Activated gamma-delta T cell (primary cell): ENCODE results near the gene PLOD3.
A peak's percentile ranks its signal among the peaks of the same experiment; 100 is the strongest.

Experiments
- DNase-seq: peaks from one replicate; lab custom pipeline; 2025; lab: John Stamatoyannopoulos, UW

PLOD3 gene

DNA sequence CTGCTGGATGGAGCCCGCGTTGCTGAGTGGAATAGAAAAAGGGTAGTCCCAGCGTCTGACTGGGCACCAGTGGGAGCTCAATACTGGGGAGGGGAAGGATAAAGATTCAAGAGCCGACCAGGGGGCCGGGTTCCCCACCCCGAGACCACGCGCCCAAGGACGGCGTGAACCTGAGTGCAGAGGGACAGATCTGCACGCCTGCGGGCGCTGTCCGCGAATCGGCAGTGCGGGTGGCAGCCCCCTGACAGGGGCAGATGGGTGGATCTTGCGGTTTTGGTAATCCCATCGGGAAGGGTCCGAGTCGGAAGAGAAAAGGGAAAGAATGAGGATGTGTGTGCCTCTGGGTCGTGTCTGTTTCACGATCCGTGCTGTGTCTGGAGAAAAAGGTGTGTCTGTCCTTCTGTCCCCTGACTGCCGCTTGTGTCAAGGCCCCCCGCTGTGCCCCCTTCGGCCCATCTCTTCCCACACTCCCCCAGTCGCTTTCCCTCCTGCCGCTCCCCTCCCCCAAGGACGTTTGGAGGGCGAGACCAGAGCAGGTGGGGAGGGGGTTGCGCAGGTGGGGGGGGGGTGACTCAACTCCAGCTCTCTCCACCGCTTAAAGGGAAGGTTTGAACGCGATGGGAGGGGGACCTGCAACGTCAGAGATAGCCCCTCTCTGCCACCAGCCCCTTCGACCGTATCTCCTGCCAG is 51.3 kb downstream of the PLOD3 start:
- no peak for DNase-seq

DNA sequence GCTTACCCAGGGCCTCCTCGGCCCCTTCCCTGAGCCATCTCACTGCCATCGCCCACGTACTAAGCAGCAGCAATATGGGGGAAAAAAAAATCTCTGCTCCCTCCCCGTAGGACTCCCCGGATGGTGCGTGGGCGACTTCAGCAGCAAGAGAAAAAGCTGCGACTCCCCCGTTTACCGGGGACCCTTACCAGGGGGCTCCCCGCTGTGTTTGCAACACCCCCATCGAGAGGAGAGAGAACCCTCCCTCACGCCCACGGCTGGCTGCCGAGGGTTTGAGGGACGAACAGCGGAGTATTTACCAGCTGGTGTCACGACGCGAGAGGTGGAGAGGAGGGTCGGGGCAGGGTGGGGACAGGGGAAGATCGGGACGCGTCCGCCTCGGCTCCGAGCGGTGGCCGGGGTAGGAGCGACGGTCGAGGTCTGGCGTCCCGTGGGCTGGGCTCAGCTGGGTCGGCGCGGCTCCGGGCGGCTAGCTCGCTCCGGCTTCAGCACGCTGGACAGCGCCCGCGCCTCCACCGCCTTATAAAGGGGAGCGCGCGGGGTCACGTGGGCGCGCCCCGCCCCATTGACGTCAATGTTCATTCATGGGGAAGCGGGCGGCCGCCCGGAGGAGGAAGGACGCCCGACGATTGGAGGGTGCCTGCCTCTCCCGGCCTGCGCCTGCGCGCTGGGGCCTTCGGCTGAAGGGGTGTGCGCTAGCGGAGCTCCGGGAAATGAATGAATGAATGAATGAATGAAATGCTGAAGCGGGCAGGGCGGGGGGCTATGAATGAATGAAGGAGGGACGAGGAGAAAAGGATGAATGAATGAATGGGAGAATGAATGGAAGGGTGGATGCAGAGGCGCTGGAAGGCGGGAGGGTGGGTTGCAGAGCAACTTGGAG is 52.1 kb downstream of the PLOD3 start, which contains the start of gene VGF:
TSS of gene VGF (minus strand) at position 495 of the 883 bp plus-strand sequence. CDS start 726 bp downstream, outside the sequence.
- DNase-seq, result peak; percentile 81

DNA sequence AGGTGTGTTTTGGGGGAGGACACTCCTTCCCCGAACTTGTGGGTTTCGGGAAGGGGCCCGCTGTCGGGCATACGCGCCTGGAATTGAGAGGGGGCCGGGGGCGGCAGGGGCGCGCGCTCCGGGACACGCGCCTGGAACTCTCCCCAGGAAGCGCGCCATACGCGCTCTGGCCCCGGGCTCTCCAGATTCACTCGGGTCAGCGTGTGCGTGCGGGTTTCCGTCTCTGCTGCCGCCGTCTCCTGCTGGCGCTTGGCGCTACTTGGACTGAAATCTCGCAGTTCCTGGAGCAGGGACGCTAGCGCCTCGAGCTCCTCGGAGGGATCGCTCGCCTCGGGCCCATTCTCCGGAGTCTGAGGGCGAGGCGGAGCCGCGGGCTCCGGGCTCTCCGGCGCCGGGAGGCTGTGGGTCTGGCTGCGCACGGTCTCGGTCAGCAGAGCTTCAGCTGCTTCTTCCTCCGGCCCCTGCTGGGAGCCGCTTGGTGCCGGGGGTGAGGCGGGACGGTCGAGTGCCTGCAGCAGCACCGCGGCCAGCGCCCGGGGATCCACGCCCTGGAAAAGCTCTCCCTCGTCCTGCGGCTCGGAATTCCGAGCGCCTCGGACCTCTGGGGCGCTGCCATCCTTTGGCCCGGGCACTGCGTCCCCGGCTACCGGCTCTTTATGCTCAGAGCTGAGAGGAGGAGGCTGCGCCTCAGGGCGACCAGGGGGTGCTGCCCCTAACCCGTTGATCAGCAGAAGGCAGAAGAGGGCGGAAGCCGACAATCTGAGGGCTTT is 53.1 kb downstream of the PLOD3 start:
- DNase-seq, result no peak

DNA sequence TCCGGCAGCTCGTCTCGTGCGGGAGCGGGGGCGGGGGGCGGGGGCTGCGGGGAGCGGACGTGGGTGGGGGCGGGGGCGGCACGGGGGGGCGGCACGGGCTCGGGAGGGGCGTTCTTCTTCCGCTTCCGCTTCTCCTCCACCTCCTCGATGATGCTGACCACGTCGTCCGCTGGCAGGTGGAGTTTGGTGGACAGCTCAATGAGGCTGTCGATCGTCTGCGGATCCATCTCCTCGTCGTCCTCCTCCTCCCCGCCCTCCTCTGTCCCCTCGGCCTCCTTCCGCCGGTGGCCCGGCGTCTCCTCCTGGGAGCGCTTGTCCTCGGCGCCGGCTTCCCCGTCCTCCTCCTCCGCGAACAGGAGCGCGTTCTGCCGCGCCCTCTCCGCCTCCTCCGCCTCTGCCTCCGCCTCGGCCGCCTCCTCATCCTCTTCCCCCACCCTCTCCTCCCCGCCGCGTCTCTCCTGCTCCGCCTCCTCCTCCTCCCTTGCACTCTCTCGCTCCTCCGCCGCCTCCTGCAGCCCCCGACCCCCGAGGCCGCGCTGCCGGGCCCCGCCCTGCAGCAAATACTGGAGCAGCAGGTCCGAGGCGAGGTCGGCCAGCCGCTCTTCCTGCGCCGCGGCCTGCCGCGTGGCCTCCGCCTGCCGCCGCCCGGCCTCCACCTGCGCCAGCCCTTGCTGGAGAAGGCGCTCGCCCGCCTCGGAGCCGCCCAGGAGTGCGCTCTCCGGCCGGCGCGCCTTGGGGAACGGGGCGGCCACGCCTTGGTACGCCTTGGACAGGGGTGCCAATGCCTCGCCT is 53.9 kb downstream of the PLOD3 start:
- no peak for DNase-seq

DNA sequence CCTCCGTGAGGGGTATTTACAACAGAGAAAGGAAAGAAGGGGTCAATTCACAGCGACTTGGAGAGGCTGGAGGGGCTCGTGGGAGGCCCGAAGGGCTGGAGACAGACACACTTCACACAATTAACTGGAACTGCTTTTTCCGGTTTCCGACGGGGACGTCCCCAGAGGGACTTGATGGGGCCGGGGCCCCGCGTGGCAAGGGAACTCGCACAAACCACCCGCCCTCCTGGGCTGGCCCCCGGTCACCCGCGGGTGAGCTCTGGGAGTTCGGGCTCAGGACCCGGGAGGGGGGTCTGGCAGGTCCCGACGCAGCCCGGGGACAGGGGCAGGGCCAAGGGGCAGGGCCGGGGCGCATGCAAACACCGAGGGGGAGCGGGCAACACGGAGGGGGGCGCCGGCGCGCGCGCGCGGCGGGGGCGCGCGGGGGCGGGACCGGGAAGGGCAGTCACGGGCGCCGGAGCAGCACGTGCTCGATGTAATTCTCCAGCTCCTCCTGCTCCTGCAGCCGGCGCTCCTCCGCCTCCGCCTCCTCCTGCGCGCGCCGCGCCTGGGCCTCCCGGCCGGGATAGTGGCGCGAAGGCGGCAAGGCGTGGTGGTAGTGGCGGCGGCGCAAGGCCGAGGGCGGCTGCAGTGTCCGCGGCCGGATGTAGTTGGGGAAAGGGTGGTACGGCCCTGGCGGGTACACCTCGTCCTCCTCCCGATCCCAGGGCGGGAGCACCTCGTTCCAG is 54.7 kb downstream of the PLOD3 start:
- no peak for DNase-seq

DNA sequence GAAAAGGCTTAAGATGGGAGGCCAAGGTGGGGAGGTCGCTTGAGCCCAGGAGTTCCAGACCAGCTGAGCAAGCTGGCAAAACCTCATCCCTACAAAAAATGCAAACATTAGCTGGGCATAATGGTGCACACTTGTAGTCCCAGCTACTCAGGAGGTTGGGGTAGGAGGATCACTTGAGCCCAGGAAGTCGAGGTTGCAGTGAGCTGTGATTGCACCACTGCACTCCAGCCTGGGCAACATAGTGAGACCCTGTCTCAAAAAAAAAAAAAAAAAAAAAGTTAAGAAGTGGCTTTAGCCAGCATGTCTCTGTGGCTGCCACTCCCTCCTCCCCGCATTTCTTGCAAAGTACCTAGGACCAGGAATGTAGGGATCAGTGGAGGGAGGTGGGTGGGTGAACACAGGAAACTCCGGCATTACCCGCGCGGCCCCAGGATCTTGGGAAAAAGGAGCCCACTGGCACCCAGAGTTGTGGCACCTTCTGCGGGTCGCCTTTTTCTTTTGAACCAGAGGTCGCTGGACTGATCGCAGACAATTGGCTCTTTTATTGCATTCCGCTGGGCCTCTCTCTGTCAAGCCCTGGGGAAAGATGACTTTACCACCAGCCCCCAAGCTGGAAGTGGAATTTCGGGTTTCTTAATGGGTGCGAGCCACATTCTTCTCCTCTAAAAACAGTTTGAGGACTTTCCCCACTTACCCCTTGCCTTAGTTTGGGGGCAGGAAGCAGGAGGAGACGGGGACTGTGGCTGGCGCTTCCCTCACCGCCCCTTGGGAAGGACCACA is 55.5 kb downstream of the PLOD3 start:
- no peak for DNase-seq

DNA sequence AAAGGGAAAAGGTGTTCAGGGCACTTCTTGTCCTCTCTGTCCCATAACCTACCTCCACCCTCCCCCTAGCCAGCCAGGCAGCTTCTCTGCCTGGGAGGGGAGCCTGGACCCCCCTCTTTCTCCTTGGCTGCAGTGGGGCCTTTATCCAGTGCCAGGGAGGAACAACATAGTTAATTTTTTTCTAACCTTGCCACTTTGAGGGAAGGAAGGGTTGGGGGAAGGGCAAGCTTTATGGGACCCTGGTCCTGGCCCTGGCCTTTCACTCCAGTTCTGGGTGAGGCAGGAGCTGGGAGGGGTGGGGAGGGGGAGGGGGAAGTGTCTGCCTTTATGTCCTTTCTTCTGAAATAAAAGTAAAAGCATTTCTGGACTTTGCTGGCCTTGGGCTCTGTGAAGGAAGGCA is 56.5 kb downstream of the PLOD3 start:
- DNase-seq, result no peak

DNA sequence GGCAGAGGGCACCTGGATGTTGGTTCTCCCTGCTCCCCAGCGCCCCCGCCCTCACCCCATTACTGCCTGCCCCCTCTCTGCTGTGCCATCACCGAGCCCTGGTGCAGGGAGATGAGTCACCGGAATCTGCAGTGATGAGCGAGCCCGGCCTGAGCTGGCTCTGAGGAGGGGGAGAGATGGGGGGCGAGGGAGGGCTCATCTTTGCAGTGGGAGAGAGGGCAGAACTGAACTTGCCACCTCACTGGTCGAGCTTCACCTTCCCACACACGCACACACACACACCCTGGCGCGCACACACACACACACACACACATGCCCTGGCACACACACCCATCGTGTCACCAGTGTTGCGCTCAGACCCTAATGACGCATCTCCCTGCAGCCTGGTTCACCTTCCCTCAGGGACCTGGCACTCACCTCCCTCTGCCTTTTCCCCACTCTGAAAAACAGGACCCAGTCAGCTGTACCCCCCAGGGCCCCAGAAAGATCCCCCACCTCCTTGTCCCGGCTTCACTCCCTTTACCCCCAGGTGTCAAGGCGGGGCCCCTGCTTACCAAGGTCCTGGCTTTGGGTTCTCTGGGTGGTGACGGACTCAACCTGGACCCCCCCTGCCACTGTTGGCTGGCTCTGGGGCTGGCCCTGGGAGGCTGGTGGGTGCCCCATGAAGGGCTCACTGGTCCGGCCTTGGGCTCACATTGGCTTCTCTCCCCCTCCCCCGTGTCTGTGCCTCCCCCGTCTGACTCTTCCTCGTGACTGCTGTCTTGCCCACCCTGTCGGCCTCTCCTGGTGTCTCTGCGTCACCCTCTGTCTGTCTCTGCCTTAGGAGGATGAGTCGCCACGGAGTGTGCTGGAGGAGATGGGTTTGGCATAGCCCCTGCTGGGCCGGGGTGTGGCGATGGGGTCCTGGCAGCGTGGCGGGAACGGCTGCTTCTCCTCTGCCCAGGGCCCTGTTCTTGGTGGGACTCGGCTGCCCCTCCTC is 57.4 kb downstream of the PLOD3 start:
- no peak for DNase-seq

DNA sequence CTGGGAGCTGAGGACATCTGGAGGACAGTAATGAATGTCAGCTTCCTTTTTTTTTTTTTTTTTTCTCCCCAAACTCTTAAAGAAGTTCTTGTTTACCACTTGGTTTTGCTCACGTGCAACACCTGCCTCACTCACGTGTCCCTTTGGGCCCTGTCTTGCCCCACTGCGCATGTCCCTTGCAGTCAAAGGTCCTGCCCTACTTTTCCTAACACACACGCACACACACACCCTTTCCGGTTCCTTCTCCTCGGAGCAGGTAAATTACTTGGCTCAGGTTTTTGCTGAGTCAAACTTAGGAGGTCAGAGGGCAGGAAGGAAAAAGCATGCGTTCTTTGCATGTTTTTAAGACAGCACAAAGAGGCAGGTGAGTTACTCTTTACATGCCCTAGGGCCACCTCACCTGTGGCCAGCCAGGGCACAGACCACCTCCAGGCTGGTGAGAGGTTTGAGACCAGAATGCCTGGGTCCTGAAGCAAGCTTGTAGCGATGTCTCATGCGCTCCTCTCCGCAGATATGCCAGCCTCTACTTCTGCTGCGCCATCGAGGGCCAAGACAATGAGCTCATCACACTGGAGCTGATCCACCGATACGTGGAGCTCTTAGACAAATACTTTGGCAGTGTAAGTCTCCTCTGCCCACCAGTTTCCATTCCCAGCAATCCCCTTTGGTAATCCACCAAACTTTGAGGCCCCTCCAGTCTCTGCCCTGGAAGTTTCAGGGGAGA is 60.4 kb downstream of the PLOD3 start:
- no peak for DNase-seq

DNA sequence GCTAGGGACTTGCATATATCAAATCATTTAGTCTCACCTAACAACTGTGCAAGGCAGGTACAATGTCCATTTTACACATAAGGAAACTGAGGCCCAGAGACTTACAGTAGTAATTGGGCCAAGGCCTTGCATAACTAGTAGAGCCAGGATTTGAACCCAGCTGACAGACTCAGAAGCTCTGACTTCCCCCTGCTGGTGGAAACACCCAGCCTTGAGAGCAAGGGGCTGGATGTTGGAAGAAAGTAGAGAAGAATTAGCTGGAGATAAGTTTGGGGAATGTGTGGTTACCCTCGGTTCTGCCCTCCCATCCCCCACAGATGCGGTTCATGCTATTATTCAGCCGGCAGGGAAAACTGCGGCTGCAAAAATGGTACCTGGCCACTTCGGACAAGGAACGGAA is 61.1 kb downstream of the PLOD3 start:
- DNase-seq, result no peak
